GM12864 (cell line): Measurements from ENCODE around the gene AAMDC.
A peak's percentile ranks its signal among the peaks of the same experiment; 100 is the strongest.
"Not testable (repeated sequence)": the region's sequence is repeated elsewhere in the genome, so short reads cannot be mapped to it uniquely, and the experiment has no call there.

ENCODE experiments used
- DNase-seq: peaks from one replicate; pipeline ENCODE4 v3.0.0-alpha.2; 2011; ENCODE audit warnings: low read depth
- H3K4me3 ChIP-seq: 2 replicates; pipeline ENCODE4 v1.5.1; 2011; ENCODE audit warnings: mild to moderate bottlenecking, low read depth, low read length, control low read depth
- TF ChIP-seq, protein P1 (sequence below): IDR thresholded peaks from 2 replicates; pipeline ENCODE4 v1.5.1; 2011; ENCODE audit warnings: low read depth, mild to moderate bottlenecking, moderate library complexity, low read length, control low read depth, inconsistent platforms; ENCODE audit errors: missing control alignments

The AAMDC gene

DNA sequence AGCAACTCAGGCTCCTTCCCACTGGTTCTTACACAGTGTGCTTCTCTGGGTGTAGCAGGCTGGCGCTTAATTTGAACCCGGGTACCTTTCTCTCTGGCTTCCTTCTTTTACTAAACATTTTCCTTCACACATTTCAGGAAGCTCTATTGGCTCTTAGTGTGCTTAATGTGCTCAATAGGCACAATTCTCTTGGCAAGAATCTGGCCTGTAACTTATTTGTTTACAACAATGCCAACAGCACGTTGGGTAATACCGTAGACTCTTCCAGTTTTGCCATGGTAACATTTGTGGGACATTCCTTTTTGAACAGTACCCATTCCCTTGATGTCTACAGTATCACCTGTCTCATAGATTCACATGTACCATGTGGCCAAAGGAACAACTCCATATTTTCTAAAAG lies 47.8 kb downstream of the AAMDC start:
- TF ChIP-seq, protein P1, sequence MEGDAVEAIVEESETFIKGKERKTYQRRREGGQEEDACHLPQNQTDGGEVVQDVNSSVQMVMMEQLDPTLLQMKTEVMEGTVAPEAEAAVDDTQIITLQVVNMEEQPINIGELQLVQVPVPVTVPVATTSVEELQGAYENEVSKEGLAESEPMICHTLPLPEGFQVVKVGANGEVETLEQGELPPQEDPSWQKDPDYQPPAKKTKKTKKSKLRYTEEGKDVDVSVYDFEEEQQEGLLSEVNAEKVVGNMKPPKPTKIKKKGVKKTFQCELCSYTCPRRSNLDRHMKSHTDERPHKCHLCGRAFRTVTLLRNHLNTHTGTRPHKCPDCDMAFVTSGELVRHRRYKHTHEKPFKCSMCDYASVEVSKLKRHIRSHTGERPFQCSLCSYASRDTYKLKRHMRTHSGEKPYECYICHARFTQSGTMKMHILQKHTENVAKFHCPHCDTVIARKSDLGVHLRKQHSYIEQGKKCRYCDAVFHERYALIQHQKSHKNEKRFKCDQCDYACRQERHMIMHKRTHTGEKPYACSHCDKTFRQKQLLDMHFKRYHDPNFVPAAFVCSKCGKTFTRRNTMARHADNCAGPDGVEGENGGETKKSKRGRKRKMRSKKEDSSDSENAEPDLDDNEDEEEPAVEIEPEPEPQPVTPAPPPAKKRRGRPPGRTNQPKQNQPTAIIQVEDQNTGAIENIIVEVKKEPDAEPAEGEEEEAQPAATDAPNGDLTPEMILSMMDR, result no peak
- no peak for DNase-seq
- no peak overlapping the region for H3K4me3 ChIP-seq

DNA sequence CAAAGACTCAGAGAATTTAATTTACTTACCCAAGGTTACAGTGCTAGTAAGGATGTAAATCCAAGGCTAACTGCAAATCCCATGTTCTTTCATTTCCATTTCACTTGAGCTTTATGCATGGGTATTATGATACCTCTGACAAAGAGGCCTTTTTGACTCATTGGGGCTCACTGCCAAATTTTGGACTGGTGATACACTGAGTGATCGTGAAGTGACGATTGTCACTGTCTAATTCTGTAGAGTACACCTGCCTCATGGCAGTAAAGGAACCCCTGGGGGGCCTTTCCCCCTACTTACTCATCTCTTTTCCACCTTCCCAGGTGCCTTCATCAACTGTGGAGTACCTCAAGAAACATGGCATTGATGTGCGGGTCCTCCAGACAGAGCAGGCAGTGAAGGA lies 50.9 kb downstream of the AAMDC start:
- TF ChIP-seq, protein P1, result no peak
- no peak overlapping the region for H3K4me3 ChIP-seq
- no peak for DNase-seq

DNA sequence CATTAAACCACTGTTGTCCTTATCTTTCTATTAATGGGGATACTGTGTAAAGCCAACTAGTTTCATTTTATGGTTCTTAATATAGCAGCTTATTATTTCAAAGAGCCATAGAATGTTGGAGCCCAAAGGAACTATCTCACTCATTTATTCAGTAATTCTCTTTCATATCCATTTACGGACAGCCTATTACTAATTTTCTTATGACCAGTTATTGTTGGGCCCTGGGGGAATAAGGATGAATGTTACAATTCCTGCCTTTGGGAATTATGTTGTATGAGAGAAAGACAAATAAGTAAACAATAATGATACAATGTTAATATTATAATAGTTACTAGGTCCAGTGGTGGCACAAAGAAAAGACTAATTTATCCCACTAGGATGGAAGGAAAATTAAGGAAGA lies 52.4 kb downstream of the AAMDC start:
- DNase-seq, result no peak
- TF ChIP-seq, protein P1, result no peak
- H3K4me3 ChIP-seq, result no peak overlapping the region

DNA sequence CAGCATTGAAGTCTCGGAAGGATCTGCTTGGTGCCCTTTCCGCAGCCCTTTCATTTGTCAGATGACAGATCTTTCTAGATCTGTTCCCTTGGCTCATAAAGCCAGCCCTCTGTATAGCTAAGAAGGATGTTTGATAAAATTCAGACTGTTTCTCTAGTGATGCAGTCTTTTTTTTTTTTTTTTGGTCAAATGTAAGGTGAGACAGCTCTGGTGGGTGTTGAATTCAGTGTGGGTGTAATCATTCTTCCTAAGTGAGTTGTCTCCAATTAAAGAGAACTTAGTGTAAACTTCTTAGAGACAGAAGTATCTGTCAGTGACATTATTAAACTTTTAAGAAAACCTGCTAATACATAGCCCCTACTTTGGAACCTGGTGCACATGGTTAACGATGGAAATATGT lies 53.3 kb downstream of the AAMDC start:
- TF ChIP-seq, protein P1, result no peak
- no peak overlapping the region for H3K4me3 ChIP-seq
- no peak for DNase-seq

DNA sequence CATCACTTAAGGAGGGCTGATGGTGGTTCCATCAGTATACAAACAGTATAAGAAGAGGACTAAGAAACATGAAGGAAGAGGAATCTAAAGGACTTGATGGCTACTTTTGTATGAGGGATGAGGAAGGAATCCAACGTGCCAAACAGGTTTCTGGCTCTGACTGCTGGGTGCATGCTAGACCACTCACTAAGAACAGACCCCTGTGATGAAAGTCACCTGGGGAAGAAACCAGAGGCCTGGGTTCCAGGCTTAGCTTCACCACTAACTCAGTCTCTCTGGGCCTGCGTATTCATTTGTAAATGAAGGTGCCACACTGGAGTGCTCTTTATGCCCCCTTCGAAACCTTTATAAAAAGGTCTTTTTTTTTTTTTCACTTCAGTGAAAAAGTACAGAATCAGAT lies 55.1 kb downstream of the AAMDC start:
- no peak overlapping the region for H3K4me3 ChIP-seq
- TF ChIP-seq, protein P1, result no peak
- DNase-seq, result no peak

DNA sequence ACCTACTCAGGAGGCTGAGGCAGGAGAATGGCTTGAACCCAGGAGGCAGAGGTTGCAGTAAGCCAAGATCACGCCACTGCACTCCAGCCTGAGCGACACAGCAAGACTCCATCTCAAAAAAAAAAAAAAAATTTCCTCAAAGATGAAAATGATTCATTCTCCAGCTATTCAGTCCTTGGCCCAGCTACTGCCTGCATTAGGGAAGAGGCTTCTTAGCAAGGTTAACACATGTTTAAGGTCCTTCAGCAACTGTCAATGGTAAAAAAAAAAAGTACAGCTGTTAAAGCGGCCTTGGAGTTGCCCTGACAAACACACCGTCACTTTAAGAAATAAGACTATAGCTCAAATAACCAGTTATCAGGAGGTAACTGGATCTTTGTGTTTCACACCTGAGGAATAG lies 57.3 kb downstream of the AAMDC start:
- not testable (repeated sequence) for DNase-seq, H3K4me3 ChIP-seq

DNA sequence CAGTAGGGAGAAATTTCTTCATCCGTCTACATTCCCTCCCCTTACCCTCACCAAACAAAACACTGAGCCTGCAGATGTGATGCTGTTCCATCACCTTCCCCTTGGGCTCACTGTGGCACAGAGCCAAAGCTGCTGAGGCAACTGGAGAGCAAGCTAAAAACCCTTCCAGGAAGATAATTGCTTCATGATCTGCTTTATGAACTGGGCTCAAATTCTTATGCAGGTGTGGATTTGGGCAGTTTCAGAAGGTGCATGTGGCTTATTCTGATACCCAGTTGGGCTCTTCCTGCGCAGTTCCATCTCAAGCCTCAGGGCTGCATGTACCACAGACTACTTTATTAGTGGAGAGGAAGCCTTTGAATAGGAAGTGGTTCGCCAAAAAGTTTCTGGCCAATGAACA lies 58.3 kb downstream of the AAMDC start:
- peak; percentile 18 for DNase-seq
- TF ChIP-seq, protein P1, result no peak
- no peak overlapping the region for H3K4me3 ChIP-seq

DNA sequence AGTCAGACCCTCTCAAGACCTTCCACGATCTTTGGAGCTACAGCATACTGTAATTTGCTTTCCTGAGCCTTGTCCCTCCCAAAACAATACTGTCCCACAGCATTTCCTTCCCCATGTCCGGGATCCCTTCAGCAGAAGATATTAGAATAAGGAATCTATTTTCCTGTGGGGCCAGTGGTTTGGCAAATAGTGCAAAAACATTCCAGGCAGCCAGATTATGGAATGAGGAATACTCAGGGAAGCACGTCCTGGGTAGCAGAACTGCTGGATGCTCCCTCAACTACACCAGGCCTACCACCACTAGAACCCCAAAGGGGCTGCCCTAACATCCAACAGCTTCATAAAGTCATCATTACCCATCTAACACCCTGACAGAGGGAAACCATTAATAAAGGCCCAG lies 61.5 kb downstream of the AAMDC start:
- H3K4me3 ChIP-seq, result no peak overlapping the region
- DNase-seq, result no peak
- TF ChIP-seq, protein P1, result no peak
